ENCODE results near the gene PARL. TPM values are rescaled to one million over a fixed set of nuclear protein-coding genes. Genes with fewer than 3 reads are reported as not detected.

PARL gene
- total and polyA plus RNA-seq, 2 of the 8 experiments (the other 6 are each of a cell fraction or from before 2014, with no cell fraction given): 62.7 to 85.0 TPM

DNA sequence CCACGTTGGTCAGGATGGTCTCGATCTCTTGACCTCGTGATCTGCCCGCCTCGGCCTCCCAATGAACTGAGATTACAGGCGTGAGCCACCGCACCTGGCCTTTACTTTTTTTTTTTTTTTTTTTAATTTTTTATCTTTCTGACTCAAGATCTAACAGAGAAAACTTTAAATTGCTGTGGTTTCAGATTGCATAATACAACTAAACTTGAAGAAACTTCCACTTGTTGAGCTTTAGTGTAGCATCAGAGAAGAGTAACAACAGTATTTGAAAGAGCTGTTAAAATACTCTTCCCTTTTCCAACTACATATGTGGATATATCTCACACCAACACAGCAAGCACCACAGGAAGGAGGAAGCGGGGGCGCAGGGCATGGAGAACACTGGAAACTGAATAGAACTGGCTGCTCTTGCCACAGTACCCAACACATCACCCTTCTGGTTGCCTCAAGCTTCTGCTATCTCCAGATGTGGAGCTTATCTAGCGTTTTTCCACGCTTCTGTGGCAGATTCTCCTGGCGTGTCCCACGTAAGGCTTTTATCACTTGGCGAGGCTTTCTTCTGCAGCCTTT, 104.7 kb downstream of the PARL start (continued):
- TF ChIP-seq, protein P1, sequence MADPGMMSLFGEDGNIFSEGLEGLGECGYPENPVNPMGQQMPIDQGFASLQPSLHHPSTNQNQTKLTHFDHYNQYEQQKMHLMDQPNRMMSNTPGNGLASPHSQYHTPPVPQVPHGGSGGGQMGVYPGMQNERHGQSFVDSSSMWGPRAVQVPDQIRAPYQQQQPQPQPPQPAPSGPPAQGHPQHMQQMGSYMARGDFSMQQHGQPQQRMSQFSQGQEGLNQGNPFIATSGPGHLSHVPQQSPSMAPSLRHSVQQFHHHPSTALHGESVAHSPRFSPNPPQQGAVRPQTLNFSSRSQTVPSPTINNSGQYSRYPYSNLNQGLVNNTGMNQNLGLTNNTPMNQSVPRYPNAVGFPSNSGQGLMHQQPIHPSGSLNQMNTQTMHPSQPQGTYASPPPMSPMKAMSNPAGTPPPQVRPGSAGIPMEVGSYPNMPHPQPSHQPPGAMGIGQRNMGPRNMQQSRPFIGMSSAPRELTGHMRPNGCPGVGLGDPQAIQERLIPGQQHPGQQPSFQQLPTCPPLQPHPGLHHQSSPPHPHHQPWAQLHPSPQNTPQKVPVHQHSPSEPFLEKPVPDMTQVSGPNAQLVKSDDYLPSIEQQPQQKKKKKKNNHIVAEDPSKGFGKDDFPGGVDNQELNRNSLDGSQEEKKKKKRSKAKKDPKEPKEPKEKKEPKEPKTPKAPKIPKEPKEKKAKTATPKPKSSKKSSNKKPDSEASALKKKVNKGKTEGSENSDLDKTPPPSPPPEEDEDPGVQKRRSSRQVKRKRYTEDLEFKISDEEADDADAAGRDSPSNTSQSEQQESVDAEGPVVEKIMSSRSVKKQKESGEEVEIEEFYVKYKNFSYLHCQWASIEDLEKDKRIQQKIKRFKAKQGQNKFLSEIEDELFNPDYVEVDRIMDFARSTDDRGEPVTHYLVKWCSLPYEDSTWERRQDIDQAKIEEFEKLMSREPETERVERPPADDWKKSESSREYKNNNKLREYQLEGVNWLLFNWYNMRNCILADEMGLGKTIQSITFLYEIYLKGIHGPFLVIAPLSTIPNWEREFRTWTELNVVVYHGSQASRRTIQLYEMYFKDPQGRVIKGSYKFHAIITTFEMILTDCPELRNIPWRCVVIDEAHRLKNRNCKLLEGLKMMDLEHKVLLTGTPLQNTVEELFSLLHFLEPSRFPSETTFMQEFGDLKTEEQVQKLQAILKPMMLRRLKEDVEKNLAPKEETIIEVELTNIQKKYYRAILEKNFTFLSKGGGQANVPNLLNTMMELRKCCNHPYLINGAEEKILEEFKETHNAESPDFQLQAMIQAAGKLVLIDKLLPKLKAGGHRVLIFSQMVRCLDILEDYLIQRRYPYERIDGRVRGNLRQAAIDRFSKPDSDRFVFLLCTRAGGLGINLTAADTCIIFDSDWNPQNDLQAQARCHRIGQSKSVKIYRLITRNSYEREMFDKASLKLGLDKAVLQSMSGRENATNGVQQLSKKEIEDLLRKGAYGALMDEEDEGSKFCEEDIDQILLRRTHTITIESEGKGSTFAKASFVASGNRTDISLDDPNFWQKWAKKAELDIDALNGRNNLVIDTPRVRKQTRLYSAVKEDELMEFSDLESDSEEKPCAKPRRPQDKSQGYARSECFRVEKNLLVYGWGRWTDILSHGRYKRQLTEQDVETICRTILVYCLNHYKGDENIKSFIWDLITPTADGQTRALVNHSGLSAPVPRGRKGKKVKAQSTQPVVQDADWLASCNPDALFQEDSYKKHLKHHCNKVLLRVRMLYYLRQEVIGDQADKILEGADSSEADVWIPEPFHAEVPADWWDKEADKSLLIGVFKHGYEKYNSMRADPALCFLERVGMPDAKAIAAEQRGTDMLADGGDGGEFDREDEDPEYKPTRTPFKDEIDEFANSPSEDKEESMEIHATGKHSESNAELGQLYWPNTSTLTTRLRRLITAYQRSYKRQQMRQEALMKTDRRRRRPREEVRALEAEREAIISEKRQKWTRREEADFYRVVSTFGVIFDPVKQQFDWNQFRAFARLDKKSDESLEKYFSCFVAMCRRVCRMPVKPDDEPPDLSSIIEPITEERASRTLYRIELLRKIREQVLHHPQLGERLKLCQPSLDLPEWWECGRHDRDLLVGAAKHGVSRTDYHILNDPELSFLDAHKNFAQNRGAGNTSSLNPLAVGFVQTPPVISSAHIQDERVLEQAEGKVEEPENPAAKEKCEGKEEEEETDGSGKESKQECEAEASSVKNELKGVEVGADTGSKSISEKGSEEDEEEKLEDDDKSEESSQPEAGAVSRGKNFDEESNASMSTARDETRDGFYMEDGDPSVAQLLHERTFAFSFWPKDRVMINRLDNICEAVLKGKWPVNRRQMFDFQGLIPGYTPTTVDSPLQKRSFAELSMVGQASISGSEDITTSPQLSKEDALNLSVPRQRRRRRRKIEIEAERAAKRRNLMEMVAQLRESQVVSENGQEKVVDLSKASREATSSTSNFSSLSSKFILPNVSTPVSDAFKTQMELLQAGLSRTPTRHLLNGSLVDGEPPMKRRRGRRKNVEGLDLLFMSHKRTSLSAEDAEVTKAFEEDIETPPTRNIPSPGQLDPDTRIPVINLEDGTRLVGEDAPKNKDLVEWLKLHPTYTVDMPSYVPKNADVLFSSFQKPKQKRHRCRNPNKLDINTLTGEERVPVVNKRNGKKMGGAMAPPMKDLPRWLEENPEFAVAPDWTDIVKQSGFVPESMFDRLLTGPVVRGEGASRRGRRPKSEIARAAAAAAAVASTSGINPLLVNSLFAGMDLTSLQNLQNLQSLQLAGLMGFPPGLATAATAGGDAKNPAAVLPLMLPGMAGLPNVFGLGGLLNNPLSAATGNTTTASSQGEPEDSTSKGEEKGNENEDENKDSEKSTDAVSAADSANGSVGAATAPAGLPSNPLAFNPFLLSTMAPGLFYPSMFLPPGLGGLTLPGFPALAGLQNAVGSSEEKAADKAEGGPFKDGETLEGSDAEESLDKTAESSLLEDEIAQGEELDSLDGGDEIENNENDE (IDR thresholded peaks at IDR 0.05; ENCODE audit: insufficient replicate concordance, low read length): no peak
- TF ChIP-seq NANOG (IDR thresholded peaks at IDR 0.05; ENCODE audit: insufficient read depth, low read depth, low read length, poor library complexity, severe bottlenecking): no peak
- no peak for TF ChIP-seq KDM5A (IDR thresholded peaks at IDR 0.05; ENCODE audit: low read length)
- no peak for TF ChIP-seq CHD2 (IDR thresholded peaks at IDR 0.05; ENCODE audit: low read length)
- TF ChIP-seq, protein P2, sequence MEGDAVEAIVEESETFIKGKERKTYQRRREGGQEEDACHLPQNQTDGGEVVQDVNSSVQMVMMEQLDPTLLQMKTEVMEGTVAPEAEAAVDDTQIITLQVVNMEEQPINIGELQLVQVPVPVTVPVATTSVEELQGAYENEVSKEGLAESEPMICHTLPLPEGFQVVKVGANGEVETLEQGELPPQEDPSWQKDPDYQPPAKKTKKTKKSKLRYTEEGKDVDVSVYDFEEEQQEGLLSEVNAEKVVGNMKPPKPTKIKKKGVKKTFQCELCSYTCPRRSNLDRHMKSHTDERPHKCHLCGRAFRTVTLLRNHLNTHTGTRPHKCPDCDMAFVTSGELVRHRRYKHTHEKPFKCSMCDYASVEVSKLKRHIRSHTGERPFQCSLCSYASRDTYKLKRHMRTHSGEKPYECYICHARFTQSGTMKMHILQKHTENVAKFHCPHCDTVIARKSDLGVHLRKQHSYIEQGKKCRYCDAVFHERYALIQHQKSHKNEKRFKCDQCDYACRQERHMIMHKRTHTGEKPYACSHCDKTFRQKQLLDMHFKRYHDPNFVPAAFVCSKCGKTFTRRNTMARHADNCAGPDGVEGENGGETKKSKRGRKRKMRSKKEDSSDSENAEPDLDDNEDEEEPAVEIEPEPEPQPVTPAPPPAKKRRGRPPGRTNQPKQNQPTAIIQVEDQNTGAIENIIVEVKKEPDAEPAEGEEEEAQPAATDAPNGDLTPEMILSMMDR (IDR thresholded peaks at IDR 0.05; ENCODE audit: control extremely low read depth in 1 of 3, insufficient read depth in 1 of 3, low read depth in 1 of 3, low read length in 3 of 3): no peak
- TF ChIP-seq TAF7 (optimal IDR thresholded peaks at IDR 0.05; ENCODE audit: borderline replicate concordance, low read depth, low read length): no peak
- TF ChIP-seq CTBP2 (IDR thresholded peaks at IDR 0.05; ENCODE audit: borderline replicate concordance, insufficient read depth, insufficient read length, low read length): no peak
- no peak for TF ChIP-seq SP4 (IDR thresholded peaks at IDR 0.05; ENCODE audit: low read length)

All from H1 (cell line).